ENCODE data around the gene PDE6D. TPM values are rescaled to one million over a fixed set of nuclear protein-coding genes. Genes with fewer than 3 reads are reported as not detected.

PDE6D gene
- total RNA-seq, 1 experiment from 2014 or later = 30.6 TPM

DNA sequence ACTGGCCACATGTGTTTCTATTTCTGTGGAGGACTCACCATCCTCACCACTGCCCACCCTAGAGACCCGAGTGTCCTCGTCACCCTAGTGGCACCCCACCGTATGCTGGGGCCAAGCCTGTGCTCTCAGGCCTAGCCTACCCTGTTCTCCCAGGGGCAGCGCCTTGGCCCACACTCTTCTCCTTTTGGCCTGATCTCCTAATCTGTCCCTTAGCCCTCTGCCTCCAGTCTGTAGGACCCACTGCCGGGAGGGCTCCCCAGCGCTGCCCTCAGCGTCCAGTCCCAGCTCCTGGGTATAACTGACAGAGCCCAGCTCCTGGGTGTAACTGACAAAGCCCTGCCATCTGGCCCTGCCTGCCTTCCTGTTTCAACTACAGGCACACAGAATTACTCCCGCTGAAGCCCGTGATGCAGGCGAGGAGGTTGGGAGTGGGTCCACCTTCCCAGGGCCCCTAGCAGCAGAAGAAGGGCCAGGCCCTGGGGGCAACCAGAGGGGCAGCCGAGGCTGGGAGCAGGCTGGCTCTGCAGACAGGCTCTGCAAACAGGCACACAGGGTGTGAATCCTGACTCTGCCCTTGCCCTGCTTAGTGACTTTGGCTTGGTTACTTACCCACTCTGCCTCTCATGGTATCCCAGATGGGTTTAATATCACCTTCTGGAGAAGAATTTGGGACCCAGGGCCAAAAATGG, 98.3 kb downstream of the PDE6D start:
- H3K36me3 Mint-ChIP-seq (ENCODE audit: insufficient read depth, unreplicated experiment) = peaks cover 31% of the 10 kb centered on the region
- peak overlapping the region; percentile 5 for H3K4me3 Mint-ChIP-seq (ENCODE audit: low read depth, unreplicated experiment)
- no TSS peak for BruUV-seq (replicated peaks)
- no peaks in the 10 kb centered on the region for H3K9me3 Mint-ChIP-seq (ENCODE audit: low read depth, unreplicated experiment)
- CTCF ChIA-PET = interaction anchor here (1.7 kb wide), 1 partner anchor 31 kb away, joined by 3 read pairs; no protein-coding TSS in a partner anchor
- H3K27ac Mint-ChIP-seq (ENCODE audit: unreplicated experiment) = peak overlapping the region; percentile 5
- H3K27me3 Mint-ChIP-seq (ENCODE audit: unreplicated experiment) = no peaks in the 10 kb centered on the region
- peaks cover 12% of the 10 kb centered on the region for H3K4me1 Mint-ChIP-seq (ENCODE audit: low read depth, unreplicated experiment)
- DNase-seq = no peak
- TF ChIP-seq, protein P1, sequence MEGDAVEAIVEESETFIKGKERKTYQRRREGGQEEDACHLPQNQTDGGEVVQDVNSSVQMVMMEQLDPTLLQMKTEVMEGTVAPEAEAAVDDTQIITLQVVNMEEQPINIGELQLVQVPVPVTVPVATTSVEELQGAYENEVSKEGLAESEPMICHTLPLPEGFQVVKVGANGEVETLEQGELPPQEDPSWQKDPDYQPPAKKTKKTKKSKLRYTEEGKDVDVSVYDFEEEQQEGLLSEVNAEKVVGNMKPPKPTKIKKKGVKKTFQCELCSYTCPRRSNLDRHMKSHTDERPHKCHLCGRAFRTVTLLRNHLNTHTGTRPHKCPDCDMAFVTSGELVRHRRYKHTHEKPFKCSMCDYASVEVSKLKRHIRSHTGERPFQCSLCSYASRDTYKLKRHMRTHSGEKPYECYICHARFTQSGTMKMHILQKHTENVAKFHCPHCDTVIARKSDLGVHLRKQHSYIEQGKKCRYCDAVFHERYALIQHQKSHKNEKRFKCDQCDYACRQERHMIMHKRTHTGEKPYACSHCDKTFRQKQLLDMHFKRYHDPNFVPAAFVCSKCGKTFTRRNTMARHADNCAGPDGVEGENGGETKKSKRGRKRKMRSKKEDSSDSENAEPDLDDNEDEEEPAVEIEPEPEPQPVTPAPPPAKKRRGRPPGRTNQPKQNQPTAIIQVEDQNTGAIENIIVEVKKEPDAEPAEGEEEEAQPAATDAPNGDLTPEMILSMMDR (IDR thresholded peaks at IDR 0.05; ENCODE audit: unreplicated experiment) = no peak
- intact Hi-C loops (cut with micrococcal nuclease; ENCODE audit: unreplicated experiment) = no loop called here

Other genes with a start within 250 kb of the PDE6D start
- not detected in 2 replicates for gene TEX44, start 188.4 kb downstream of the PDE6D start, total RNA-seq (2022)
- gene PTMA, start 72.8 kb downstream of the PDE6D start, total RNA-seq (2022) = 1,239 and 1,354 TPM in 2 replicates
- 48.3 and 54.6 TPM in 2 replicates for gene COPS7B, start 5.2 kb upstream of the PDE6D start, total RNA-seq (2022)
- gene NPPC, start 145.1 kb upstream of the PDE6D start, total RNA-seq (2022) = not detected in 2 replicates
- gene DIS3L2, start 180.4 kb upstream of the PDE6D start, total RNA-seq (2022) = 44.5 and 46.0 TPM in 2 replicates

All from Calu3 (cell line).